HG03196 (cell line): ENCODE results near the gene ZMYND8.
"Not testable (repeated sequence)": the region's sequence is repeated elsewhere in the genome, so short reads cannot be mapped to it uniquely, and the experiment has no call there.

Experiments
- ATAC-seq: cut with Tn5 transposase; IDR thresholded peaks from one replicate; pipeline ENCODE4 v1.9.1; 2021; ENCODE audit not compliant: unreplicated experiment

Gene ZMYND8

DNA sequence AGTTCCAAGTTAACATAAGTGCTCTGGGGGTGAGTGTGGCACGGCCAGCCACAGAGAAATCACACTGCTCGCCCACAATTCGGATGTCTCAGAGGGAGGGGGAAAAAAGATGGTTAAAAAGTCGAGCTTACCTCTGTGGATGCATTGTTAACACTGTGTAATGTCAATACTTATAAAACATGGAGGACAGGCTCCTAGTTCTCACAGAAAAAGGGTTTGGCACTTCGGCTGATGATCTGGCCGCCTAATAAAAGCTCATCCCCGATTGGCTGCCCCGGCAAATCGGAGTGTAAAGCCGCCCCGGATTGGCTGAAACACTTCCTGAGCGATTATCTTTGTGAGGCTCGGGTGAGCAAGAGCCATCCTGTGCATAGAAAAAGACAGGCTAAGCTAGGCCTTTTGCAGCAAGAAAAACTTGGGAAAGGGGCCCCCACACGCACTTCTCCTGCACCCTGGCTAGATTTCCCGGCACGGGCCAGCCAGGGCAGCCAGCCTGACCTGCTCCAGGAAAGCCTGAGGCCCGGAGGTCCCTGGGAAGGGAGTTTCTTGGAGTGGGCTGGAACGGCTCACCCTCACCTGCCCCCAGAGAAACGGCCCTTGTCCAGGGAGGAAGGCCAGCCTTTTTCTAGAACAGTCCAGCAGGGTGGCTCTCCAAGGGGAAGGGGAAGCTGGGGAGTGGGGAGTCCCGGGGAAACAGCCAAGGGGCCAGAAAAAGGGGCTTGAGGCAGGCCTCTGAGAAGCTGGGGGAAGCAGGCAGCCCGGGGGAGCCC is at the start of gene ZMYND8:
ZMYND8 (minus strand) TSS at position 174 of the 770 bp plus-strand sequence; CDS start at position 145, 29 bp downstream.
- ATAC-seq: peak; percentile 43

DNA sequence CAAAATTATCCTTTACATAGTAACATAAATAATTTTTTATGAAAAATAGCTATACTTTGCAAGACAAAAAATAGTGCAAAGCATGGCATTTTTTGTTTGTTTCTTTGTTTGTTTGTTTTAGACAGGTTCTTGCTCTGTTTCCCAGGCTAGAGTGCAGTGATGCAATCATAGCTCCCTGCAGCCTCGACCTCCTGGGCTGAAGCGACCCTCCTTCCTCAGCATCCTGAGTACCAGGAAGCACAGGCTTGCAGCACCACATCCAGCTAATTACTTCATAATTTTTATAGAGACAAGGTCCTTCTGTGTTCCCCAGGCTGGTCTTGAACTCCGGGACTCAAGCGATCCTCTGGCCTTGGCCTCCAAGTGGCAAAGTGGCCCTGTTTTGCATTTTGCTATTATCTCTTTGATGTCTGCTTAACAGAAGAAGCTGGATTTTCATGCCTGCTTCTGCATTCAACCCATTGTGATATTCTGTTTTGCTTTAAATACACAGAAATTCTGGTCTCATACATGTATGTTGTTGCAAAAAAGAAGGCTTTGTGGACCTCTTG is 49.4 kb upstream of the ZMYND8 start:
- ATAC-seq: no peak

DNA sequence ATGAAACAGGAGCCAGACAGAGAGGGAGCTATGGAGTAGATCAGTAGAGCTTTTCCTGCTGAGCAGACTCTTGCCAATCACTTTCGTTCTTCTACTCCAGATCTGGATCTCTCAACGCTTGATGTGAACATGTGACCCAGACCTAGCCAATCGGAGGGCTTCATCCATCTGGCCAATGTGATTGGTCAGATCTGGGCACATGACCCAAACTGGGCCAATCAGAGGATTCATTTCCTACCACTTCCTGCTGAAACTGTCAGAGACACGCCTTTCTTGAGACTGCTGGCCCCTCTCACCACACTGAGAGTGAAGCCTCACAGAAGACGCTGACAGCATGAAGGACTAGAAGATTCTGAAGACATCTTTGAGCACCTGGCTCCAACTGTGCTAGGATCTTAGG is 44.2 kb upstream of the ZMYND8 start:
- no peak for ATAC-seq

DNA sequence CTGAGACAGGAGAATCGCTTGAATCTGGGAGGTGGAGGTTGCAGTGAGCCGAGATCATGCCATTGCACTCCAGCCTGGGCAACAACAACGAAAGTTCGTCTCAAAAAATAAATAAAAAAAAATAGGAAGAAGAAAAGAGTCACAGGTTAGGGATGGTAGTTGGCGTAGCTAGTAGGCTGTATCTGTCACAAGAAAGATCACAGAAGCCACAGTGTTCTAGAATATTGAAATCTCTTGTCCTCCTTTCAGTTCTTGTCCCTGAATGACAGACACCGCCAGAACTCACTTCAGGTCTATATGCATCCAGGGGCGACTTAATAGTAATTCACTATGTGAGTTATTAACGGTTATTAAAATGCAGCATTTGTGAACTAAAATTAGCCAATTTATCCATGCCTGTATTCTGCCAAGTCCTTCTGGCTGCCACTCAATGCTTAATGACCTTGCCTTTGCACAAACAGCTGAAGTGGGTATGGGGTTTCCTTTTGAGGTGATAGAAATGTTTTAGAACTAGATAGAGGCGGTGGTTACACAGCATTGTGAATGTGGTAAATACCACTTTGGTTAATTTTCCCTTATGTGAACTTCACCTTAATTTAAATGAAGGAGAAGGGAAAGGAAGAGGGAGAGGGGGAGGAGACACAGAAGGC is 41.3 kb upstream of the ZMYND8 start:
- no peak for ATAC-seq

DNA sequence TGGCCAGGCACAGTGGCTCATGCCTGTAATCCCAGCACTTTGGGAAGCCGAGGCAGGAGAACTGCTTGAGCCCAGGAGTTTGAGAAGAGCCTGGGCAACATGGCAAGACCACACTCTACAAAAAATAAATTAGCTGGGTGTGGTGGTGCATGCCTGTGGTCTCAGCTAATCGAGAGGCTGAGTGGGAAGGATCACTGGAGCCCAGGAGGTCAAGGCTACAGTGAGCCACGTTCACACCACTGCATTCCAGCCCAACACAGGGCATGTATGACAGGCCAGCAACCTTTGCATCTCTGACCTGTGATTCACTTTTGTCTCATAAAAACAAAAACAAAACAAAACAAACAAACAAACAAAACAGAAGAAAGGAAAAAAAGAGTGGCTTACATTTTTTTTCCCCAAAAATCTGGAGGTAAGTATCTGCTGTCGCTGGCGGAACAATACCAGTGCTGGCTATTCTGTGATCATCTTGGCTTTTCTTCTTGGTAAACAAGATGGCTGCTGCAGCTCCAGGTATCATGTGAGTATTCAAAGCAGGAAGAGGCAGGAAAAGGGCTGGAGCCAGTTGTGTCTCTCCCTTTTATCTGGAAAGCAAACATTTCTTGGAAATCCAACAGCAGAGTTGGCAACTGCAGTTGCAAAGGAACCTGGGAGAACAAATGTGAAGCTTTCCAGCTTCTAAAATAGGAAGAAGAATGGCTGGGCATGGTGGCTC is 40.4 kb upstream of the ZMYND8 start:
- ATAC-seq: no peak

DNA sequence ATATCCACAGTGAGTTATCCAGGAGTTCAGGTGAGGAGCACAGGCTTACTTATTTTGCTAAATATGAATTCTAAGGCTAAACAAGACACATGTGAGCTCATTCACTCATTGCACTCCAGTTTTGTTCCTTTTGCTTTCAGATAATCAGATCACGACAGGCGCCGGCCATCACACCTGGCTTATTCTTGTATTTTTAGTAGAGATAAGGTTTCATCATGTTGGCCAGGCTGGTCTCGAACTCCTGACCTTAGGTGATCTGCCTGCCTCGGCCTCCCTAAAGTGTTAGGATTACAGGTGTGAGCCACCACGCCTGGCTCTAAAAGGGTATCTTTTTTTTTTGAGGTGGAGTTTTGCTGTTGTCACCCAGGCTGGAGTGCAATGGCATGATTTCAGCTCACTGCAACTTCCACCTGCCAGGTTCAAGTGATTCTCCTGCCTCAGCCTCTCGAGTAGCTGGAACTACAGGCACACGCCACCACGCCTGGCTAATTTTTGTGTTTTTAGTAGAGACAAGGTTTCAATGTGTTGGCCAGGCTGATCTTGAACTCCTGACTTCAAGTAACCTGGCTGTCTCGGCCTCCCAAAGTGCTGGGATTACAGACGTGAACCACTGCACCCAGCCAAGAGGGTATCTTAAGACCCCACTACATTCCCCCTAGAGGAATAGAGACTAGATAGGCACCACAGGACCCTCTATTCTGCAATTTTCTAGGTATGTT is 37.5 kb upstream of the ZMYND8 start:
- ATAC-seq: not testable (repeated sequence)

DNA sequence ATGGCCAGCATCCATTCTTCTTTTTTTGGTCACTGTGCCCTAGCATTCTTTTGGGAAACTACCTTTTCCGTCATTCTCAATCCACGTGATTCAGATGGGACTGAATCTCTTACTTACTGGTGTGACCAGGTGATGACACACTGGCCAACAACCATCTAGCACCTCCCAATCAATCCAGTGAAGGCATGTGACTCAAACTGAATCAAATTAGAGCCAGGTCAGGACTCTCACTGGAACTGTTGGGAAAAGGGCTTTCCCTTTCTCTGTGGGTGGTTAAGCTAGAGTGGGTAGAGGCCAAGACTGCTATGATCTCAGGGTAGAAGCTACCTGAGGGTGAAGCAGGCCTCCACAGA is 36.2 kb upstream of the ZMYND8 start:
- no peak for ATAC-seq

DNA sequence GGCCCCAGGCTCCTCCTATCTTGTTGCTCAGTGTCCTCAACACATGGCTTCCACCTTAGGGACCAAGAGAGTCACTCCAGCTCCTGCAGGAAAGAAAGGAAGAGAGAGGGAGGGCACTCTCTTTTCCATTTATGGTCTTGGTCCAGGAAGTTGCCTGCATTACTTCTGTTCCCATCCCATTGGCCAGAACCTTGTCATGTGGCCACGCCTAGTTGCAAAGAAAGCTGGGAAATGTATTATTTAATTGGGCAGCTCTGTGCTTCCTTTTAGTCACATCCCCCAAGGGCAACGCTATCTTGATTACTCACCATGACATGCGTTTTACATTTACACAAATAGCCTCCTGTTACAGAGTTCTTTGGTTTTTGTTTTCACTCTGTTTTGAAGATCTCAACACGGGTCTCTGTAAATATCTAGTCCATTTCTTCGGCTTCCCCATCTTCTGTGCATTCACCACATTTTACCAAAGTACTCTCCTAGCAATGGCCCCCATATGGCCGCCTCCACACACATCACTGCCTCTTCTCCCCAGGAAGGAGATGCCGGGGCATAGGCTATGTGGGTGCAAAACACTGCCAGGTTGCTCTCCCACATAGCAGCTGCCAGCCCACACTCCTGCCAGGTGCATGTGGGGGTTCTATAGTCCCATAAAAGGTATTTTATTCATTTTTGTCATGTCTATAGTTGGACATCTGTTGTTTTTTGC is 35.7 kb upstream of the ZMYND8 start:
- ATAC-seq: no peak

DNA sequence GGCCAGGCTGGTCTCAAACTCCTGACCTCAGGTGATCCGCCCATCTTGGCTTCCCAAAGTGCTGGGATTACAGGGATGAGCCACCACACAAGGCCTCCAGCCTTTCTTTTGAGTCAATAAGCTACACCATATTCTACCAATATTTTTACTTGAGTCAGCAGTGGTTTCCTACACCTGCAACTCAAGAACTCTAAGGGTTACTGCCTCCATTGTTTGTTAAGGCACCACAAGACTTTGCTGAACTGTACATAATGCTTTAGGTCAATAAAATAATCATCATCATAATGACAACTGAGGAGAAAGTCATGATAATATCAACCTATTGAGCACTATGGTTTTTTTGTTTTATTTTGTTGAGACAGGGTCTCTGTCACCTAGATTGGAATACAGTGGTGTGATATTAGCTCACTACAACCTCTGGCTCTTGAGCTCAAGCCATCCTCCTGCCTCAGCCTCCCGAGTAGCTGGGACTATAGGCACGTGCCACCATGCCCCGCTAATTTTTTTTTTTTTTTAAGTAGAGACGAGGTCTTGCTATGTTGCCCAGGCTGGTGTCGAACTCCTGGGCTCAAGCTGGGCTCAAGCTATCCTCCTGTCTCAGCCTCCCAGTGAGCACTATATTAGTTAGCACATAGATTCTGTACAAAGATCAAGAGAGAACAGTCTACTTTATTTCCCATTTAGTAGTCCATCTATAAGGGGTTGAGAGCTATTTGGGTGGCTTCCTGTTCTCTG is 34.9 kb upstream of the ZMYND8 start:
- ATAC-seq: no peak

DNA sequence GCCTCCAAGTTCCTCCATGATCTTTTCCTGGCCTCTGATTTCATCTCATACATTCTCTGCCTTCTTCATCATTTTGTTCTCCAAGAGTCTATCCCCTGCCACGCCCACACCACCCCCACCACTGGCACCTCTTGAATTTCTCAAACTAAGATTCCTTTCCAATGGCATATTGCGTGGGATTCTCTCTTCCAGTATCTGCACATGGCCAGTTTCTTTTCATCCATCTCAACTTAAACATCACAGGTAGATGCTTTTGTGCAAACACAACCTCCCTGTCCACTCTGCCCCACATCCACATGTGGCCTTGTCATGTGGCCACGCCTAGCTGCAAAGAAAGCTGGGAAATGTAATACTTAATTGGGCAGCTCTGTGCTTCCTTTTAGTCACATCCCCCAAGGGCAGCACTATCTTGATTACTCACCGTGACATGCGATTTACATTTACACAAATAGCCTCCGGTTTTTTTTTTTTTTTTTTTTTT is 33.4 kb upstream of the ZMYND8 start:
- ATAC-seq: no peak

DNA sequence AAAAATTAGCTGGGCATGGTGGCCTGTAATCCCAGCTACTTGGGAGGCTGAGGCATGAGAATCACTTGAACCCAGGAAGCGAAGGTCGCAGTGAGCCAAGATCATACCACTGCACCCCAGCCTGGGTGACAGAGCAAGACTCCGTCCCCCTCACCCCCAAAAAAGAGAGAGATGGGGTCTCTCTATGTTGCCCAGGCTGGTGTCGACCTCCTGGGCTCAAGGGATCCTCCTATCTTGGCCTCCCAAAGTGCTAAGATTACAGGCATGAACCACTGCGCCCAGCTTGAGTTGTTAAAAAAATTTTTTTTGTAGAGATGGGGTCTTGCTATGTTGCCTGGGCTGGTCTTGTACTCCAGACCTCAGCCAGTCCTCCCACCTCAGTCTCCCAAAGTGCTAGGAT is 29.5 kb upstream of the ZMYND8 start:
- ATAC-seq: not testable (repeated sequence)

DNA sequence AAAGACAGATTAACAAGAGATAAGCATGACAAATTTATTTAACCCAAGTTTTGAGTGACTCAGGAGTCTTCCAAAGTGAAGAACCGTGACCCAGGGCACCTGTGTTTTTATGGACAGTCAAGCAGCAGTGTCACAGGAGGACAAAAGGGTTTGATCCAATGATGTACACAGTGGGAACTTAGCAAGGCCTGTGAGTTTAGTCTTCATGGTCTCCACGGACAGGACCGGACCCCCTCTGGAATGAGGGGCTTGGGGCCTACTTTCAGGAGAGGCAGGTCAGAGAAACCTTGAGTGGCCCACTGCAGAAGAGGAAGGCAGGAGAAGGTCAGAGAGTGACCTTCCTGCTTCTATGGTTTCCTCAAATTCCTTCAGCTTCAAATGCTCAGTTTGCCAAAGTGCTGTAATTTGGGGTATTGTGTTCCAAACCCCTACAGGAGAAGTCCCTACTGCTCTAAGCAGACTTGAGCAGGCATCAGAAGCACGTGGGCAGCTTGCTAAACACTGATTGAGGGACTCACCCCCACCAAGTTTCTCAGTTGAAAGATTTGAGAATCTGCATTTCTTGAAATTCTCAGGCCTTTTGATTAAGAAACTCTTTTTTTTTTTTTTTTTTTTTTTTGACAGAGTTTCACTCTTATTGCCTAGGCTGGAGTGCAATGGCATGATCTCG is 26.4 kb upstream of the ZMYND8 start:
- no peak for ATAC-seq

DNA sequence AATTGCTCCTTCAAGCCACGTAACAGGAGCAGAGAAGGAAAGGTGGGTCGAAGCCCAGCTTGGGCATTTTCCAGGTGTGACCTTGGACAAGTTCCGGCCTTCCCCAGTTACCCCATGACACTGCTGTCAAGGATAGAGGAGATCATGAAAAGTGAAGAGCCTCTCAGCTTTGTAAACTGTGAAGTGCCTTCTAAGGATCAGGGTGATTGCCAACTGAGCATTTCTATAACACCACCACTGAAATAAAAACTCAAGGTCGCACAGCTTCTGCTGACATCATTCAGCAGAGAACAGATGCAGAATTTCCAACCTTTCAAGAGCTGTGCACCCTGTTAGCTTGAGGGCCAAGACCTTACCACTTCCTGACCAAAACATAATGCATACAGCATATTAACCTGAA is 24.0 kb upstream of the ZMYND8 start:
- ATAC-seq: no peak

DNA sequence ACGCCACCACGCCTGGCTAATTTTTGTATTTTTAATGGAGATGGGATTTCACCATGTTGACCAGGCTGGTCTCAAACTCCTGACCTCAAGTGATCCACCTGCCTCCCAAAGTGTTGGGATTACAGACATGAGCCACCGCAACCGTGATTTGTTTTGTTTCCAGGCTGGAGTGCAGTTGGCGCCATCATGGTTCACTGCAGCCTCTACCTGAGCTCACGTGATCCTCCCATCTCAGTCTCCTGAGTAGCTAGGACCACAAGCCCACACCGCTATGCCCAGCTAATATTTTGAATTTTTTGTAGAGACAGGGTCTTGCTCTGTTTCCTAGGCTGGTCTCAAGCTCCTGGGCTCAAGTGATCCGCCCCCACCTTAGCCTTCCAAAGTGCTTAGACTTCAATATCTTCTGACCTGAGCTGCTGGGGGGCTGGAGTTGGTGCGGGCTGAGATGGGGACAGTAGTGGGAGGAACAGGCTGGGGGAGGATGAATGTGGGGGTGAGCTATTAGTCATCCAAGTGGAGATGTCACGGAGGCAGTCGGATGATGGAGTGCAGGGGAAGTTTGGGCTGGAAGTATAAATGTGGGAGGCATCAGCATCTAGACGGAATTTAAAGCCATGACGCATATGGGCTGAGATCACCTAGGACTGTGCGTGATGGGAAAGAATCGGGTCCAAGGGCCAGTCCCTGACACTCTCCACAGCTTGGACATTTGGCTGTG is 23.1 kb upstream of the ZMYND8 start:
- ATAC-seq: no peak

DNA sequence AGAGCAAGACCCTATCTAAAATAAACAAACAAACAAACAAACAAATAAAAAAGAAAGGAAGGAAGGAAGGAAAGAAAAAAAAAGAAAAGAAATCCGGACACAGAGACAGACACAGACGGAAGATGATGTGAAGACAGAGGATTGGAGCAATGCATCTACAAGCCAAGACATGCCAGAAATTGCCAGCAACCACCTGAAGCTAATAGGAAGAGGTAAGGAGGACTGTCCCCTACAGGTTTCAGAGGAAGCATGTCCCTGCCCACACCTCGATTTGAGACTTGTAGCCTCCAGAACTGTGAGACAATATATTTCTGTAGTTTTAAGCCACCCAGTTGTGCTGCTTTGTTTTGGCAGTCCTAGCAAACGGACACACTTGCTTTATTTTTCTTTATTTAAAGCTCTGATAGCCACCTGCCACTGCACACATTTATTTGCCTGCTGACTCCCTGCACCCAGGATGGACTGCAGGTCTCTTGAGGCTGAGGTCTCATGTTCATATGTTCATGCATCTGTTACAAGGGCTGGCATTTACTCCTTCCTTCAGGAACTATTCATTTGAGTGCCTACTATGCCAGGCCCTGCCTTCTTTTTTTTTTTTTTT is 20.7 kb upstream of the ZMYND8 start:
- ATAC-seq: no peak

DNA sequence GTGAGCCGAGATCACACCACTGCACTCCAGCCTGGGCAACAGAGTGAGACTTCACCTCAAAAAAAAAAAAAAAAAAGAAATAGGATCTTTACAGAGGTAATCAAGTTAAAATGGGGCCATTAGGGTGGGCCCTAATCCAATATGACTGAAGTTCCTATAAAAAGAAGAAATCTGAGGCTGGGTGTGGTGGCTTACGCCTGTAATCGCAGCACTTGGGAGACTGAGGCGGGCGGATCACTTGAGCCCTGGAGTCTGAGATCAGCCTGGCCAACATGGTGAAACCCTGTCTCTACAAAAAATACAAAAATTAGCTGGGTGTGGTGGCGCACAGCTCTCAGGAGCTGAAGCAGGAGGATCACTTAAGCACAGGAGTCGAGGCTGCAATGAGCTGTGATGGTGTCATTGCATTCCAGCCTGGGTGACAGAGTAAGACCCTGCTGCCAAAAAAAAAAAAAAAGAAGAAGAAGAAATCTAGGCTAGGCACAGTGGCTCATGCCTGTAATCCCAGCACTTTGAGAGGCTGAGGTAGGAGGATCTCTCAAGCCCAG is 19.7 kb upstream of the ZMYND8 start:
- not testable (repeated sequence) for ATAC-seq

DNA sequence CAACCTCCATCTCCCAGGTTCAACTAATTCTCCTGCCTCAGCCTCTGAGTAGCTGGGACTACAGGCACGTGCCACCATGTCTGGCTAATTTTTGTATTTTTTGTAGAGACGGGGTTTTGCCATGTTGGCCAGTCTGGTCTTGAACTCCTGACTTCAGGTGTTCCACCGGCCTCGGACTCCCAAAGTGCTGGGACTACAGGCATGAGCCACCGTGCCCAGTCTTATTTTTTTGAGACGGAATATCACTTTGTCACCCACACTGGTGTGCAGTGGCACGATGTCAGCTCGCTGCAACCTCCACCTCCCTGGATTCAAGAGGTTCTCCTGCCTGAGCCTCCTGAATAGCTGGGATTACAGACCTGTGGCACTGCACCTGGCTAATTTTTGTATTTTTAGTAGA is 17.6 kb upstream of the ZMYND8 start:
- not testable (repeated sequence) for ATAC-seq

DNA sequence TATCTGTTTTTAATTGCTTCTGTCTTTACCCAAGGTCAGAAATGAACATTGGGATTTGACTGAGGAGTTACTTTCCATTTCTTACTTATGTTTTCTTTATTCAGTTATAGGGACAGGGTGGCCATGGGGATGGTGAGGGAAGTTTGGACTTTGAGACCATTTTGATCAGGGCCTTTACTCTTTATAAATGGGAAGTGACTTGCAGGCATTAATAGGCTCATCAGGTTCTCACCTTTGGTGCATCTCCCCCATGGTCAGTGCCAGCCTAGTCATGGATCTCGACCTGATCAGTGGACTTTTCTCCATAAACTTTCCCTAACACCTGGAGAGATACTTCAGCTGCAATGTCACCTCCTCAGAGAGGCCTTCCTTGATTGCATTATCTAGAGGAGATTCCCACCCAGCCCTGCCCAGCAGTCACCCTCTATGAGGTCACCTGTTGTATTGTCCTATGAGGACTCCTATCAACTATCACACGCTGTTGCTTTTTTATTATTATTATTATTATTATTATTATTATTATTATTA is 16.8 kb upstream of the ZMYND8 start:
- no peak for ATAC-seq
